Prostate gland (tissue), 2 donors: ENCODE results near the gene FZD10. TPM values are rescaled to one million over a fixed set of nuclear protein-coding genes. Genes with fewer than 3 reads are reported as not detected.

ENCODE experiments used
- DNase-seq: peaks from one replicate; pipeline ENCODE4 v3.0.0-alpha.2; 2019; ENCODE audit warnings: low spot score
- H3K27ac ChIP-seq, 2 donors: fragments of 200-600 bp; sonication (generic); 2 replicates each; pipeline ENCODE4 v1.5.1; 2017 to 2019
- H3K27me3 ChIP-seq: fragments of 200-600 bp; sonication (generic); replicated peaks from 2 replicates; pipeline ENCODE4 v1.5.1; 2019; ENCODE audit not compliant: insufficient read depth
- H3K36me3 ChIP-seq, 2 donors: fragments of 200-600 bp; sonication (generic); 1 replicate in 1 of 2; 2 replicates in 1 of 2; pipeline versions ENCODE4 v1.5.1 to v1.8.1; 2017 to 2019
- H3K4me1 ChIP-seq: fragments of 200-600 bp; sonication (generic); replicated peaks from 2 replicates; pipeline ENCODE4 v1.5.1; 2019
- H3K4me3 ChIP-seq, 2 donors: fragments of 200-600 bp; sonication (generic); 2 replicates each; pipeline ENCODE4 v1.5.1; 2017 to 2019
- H3K9me3 ChIP-seq: fragments of 200-600 bp; sonication (generic); 2 replicates; pipeline ENCODE4 v1.5.1; 2017
- CTCF ChIP-seq, 4 experiments: fragments of 200-600 bp in 2 of 4; fragments of 450-650 bp in 2 of 4; sonication (generic) in 2 of 4; IDR thresholded peaks; 1 replicate in 3 of 4; 2 replicates in 1 of 4; pipeline ENCODE4 v1.5.1; 2016 to 2019; ENCODE audit warnings: antibody characterized with exemption in 4 of 4, mild to moderate bottlenecking in 2 of 4, moderate library complexity in 2 of 4
- POLR2A ChIP-seq: fragments of 450-650 bp; IDR thresholded peaks from one replicate; pipeline ENCODE4 v1.6.1; 2016; ENCODE audit warnings: antibody characterized with exemption, mild to moderate bottlenecking
- POLR2AphosphoS5 ChIP-seq: sonication (generic); formaldehyde crosslinking; IDR thresholded peaks from one replicate; pipeline ENCODE4 v1.6.1; 2017; ENCODE audit warnings: antibody characterized with exemption
- WGBS: methylation state at CpG from one replicate; pipeline ENCODE4 v1.1.5; 2018; 5-methylcytosine and 5-hydroxymethylcytosine counted together
- intact Hi-C: fragments of 100-400 bp; cut with DNase I; formaldehyde crosslinking; loops from one replicate; pipeline ENCODE4 v1.14.2; 2022
- total RNA-seq, 2 donors: library from RNA; depleted of rRNA; stranded (reverse); fragments of >200 nt; gene quantifications; one replicate each; pipeline ENCODE4 v1.1.0, GENCODE V29; 2016

FZD10 gene
- total RNA-seq, 2 donors from 2014 or later, result 1.5 to 11.8 TPM

GRCh38 chr12:130155416-130156073 is 6.7 kb upstream of the FZD10 start:
- intact Hi-C loops, result no loop called here
- H3K27me3 ChIP-seq, result no peaks in the 10 kb centered on the region
- 71% methylated on average over 10 of the region's 10 CpGs for WGBS

GRCh38 chr12:130156652-130157275 is 5.5 kb upstream of the FZD10 start:
- Histone ChIP-seq H3K27ac (no peak overlapping the region), H3K36me3 (no peaks in the 10 kb centered on the region), H3K4me3 (no peak overlapping the region), H3K4me1 (no peaks in the 10 kb centered on the region), H3K27me3 (peaks cover 4% of the 10 kb centered on the region), H3K9me3 (no peaks in the 10 kb centered on the region)
- TF ChIP-seq POLR2AphosphoS5 (no peak), POLR2A (no peak), CTCF (IDR thresholded peaks at IDR 0.05) (no peak)
- intact Hi-C loops, result no loop called here
- 90% methylated on average over 13 of the region's 13 CpGs for WGBS
- no peak for DNase-seq

More at GRCh38 chr12:130155416-130156073, 6.7 kb upstream of the FZD10 start:
- Histone ChIP-seq H3K36me3 (no peaks in the 10 kb centered on the region), H3K27ac (no peak overlapping the region), H3K9me3 (no peaks in the 10 kb centered on the region), H3K4me1 (no peaks in the 10 kb centered on the region), H3K4me3 (no peak overlapping the region)
- TF ChIP-seq POLR2AphosphoS5 (no peak), CTCF (IDR thresholded peaks at IDR 0.05) (no peak), POLR2A (no peak)
- DNase-seq, result no peak

- Histone ChIP-seq H3K4me1 (no peaks in the 10 kb centered on the region), H3K27ac (no peak overlapping the region), H3K36me3 (no peaks in the 10 kb centered on the region), H3K27me3 (peaks cover 4% of the 10 kb centered on the region), H3K4me3 (no peak overlapping the region), H3K9me3 (no peaks in the 10 kb centered on the region)
- WGBS, result 60% methylated on average over 15 of the region's 15 CpGs
- TF ChIP-seq POLR2A (no peak), CTCF (IDR thresholded peaks at IDR 0.05) (no peak), POLR2AphosphoS5 (no peak)
- no peak for DNase-seq
- intact Hi-C loops, result no loop called here
These were observed 4.1 kb upstream of the FZD10 start for GRCh38 chr12:130157998-130158753.

- intact Hi-C loops, result no loop called here
- H3K9me3 ChIP-seq, result no peaks in the 10 kb centered on the region
- 51% methylated on average over 7 of the region's 7 CpGs for WGBS
- H3K4me1 ChIP-seq, result no peaks in the 10 kb centered on the region
- no peaks in the 10 kb centered on the region for H3K36me3 ChIP-seq
- TF ChIP-seq CTCF (IDR thresholded peaks at IDR 0.05) (no peak), POLR2A (no peak), POLR2AphosphoS5 (no peak)
- no peak overlapping the region for H3K4me3 ChIP-seq
- no peak for DNase-seq
- peaks cover 7% of the 10 kb centered on the region for H3K27me3 ChIP-seq
- H3K27ac ChIP-seq, result no peak overlapping the region
These were observed 3.6 kb upstream of the FZD10 start for GRCh38 chr12:130158754-130159059.
